GM21737 (cell line): ENCODE measurements around the gene TREML4.

Experiments
- ATAC-seq: cut with Tn5 transposase; IDR thresholded peaks from one replicate; pipeline ENCODE4 v1.9.1; 2021; ENCODE audit warnings: mild to moderate bottlenecking, moderate library complexity; ENCODE audit not compliant: unreplicated experiment

Gene TREML4

DNA sequence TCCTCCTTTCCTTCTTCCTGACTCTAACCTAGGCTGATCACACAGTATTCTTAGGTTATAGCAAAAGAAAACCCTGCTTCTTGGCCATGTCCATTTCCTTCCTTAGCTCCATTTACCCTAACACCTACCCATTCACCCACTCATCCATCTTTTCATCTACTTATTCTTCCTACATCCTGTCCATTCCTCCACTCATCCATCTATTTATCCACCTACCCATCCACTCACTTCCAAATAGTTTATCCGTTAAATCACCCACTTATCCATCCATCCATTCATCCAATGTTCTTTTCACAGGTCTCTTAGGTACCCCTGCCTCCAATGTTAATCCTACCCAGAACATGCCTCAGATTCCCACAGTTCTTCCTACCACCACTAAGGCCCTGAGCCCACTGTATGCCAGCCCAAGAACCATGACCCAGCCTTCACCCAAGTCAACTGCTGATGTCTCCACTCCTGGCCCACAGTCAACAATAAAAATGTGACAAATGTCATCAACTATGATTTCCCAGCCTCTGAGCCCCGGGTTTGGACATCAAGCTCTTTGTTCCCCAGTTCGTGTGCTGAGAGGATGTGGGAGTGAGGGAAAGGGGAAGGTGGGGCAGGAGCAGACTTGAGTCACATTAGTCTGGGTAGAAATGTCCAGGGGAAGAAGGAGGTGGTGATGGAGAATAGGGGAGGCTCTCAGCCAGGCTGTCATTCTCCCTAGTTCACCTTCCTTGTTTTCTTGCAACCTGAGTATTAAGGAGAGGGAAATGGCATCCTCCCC lies 24.4 kb downstream of the TREML4 start:
- ATAC-seq: no peak

DNA sequence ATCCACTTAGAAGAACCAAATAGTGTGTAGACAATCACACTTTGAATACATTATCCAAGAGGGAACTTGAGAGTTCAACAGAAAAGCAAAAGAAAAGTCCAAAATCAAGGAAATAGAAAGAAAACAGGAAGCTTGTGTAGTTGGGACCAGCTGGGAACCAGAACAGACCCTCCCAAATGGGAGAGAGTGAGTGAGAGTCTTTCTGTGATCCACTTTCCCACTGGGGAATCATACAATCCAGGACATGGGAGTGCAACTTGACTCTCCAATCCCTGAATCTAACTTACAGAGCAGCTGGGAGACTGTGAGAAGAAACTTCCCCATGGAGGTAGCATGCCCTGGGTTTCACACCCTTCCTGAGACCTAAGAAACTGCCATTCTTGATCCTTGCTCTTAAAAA lies 27.0 kb downstream of the TREML4 start:
- ATAC-seq: no peak

DNA sequence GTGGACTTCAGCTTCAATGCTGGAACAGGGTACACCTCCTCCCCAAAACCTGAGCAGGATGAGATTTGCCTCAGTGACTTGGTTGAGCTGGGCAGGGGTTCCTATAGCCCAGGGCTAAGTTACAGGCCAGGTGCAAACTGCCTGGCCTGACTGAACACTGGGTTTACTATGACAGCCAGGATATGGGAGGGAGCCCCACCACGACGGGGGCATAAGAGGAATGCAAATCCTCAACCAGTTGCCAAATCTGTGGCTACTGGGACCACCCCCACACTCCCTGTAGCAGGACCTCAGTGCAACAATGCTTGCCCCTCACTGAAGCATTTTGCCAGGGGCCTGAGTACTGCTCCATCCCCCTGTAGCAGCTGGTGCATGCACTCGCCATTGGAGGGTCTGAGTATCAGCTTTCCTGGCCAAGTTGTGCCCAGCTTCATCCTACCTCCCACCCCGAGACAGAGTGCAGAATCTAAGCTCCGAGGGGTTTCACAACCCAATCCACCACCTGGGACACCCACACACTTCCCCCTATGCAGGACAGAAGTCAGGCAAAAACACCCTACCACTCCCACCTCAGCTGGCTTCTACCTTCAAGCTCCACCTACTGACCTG lies 27.6 kb downstream of the TREML4 start:
- no peak for ATAC-seq

- no peak for ATAC-seq
Observed at GRCh38 chr6:41256383-41256782, 28.2 kb downstream of the TREML4 start.

DNA sequence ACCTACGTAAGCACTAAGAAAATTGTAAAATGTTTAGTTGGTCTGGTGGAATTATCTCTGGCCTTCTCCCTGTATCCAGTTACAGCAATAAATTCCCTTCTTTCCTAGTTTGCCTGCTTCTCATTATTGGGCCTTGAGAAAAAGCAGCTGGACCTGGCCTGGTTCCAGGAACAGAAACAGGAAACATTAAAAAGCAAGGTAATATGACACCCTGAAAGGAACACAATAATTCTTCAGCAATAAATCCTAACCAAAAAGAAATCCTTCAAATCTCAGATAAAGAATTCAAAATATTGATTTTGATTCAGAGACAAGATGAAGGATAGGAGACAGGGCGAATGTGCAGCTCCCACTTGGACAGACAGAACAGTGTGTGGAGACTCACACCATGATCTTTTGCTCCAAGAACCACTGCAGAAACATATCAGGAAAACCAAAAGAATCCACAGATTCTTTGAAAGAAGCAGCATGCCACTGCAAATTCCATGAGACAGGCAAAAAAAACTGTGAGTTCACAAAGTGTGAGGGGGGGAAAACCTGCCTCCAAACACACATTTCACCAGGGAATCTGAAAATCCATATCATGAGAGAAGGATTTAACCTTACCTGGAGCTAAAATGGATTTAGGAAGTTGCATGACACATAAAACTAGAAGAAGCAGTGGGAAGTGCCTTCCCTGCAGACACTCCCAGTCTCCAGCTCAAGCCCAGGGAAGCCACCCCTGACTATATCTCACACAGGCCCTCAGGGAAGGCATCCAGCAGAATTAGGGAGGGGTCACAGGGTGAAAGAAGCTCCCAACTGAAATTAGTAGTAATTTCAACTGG lies 29.4 kb downstream of the TREML4 start:
- no peak for ATAC-seq

- no peak for ATAC-seq
Observed at GRCh38 chr6:41258196-41258493, 30.0 kb downstream of the TREML4 start.

GRCh38 chr6:41262401-41262800 lies 34.3 kb downstream of the TREML4 start:
- no peak for ATAC-seq

- no peak for ATAC-seq
Observed at GRCh38 chr6:41263267-41263666, 35.1 kb downstream of the TREML4 start.

GRCh38 chr6:41266541-41266940 lies 38.4 kb downstream of the TREML4 start:
- ATAC-seq: no peak

DNA sequence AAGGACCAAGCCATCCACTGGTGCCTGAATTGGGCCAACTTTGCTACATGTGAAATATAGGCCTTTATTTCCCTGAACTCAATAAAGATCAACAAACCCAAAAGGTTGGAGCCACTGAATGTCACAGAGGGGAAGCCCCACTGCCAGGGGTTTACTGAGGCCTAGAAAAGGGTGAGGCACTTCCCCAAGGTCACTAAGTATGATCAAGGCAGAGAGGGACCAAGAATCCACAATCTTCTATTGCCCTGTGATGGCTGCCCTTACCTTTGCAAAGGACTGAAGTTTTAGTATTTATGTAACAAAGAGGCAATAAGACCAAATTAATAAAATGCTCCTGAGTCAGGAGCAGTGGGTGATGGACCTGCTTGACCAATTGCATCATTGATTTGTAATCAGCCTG lies 40.3 kb downstream of the TREML4 start:
- no peak for ATAC-seq

GRCh38 chr6:41269166-41269565 lies 41.0 kb downstream of the TREML4 start:
- no peak for ATAC-seq

GRCh38 chr6:41269716-41270115 lies 41.6 kb downstream of the TREML4 start:
- no peak for ATAC-seq

DNA sequence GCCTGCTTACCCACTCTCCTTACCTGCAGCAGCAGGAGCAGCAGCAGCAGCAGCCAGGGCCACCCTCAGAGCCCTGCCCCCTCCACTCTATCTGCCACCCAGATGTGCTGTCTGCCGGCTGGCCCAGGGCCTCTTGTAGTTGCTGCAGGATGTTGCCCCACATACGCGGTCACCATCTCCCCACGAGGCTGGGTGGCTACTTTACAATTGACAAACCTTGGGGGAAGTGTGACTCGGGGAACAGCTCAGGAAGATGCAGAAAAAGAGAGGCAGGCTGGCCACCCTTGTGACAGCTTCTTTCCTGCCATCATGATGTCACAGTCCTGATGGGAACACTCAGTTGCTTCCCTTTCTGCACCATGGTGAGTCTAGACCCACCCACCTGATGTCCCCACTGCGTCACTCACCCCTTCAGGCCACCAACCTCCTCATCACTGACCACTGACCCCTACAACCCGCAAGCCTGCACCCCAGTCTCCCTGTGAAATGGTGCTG lies 43.8 kb downstream of the TREML4 start:
- no peak for ATAC-seq

DNA sequence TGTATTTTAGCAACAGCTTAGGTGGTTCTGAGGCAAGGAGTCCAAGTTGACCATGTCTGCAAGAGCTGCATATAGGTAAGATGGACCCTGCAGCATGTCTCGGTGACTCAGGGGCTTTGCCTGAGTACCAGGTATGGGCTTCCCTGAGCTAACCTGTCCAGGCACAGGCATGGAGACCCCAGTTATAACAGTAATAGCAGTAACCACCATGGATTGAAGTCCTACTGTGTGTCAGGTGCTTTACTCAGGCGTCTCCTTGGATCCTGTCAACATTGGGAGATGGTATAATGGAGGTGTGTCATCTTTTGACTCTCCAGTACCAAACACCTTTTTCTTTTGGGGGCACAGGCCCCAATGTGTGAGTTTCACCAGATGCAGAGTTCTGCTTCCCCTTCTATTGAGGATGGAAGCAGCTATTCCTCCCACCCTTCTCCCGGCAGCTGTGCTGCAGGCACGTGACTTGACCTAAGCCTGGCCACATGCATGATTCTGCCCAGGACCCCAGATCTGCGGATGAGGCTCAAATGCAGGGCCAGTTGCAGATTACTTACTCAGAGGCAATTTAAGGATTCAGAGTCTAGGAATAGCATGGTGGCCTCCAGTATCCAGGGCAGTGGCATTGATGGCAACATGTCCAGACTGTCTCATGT lies 44.6 kb downstream of the TREML4 start:
- no peak for ATAC-seq

- no peak for ATAC-seq
Observed at GRCh38 chr6:41273714-41274113, 45.6 kb downstream of the TREML4 start.

DNA sequence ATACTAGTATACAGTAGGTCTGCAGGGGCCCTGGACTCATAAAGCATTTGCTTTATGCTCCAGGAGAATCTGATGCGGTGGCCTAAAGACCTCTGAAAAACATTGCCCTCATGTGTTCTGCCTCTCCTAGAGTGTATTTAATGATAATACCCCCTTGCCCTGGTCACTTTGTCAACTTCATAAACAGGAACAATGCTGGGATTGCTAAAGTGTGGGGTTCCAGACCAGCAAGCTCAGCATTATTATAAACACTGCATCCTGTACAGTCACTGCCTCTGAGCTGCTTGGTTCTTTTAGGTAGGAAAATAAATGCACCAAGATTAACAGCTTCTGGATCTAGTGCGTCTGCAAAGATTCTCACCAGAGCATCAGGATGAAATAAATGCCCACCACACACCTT lies 46.1 kb downstream of the TREML4 start:
- ATAC-seq: no peak

DNA sequence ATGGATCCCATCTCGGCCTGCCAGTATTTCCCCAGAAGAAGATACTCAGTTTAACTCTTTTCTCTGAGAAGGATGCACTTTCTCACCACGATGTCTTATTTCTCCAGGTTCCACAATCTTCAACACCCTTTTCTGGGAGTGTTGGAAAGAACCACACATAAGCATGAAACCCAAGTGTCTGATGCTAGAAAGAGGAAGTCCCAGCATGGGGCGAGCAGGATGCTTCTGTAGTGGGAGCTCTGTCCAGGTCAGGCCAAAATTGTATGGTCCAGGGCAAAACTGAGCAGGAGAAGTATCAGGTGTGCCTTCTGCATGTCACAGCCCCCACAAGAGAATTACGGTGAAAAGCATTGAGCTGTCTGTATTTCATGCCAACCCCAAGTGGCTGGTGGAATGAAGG lies 47.3 kb downstream of the TREML4 start:
- ATAC-seq: no peak

- no peak for ATAC-seq
Observed at GRCh38 chr6:41277605-41278004, 49.5 kb downstream of the TREML4 start.

DNA sequence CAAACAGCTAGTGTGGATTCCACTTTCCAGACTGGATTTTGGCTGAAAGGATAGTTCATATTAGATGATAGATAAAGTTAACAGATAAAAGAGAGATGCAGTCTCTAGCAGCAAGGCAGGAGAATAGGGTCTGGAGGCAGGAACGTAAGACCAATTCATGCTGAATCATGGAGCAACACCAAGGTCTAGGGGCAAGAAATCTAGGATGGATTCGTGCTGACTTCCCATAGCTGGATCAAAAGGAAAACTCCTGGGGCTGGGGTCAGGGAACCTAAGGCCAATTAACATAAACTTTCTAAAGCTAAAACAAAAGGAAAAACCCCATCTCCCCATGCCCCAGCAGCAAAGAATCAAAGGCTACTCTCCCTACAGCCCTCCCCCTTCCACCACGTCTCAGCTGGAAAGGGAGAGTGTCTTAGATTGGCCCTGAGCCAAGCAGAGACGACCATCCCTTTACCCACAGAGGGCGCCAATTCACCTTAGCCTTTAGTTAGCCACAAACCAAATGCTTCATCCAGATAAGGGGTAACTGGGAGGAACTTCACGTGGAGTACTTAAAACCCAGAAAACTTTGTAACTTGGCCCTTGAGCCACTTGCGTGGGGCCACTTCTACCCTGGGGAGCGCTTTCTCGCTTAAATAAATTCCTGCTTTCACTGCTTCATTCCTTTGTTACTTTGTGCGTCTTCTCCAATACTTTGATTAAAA lies 50.7 kb downstream of the TREML4 start:
- ATAC-seq: no peak

GRCh38 chr6:41280381-41281057 lies 52.4 kb downstream of the TREML4 start:
- no peak for ATAC-seq
